ENCODE results near the gene ADAM8.
"Not testable (repeated sequence)": the region's sequence is repeated elsewhere in the genome, so short reads cannot be mapped to it uniquely, and the experiment has no call there.

Gene ADAM8

GRCh38 chr10:133266056-133266795, 10.4 kb downstream of the ADAM8 start:
- DNase-seq = no peak

GRCh38 chr10:133265052-133265451, 11.6 kb downstream of the ADAM8 start:
- DNase-seq = not testable (repeated sequence)

- DNase-seq = peak; percentile 39 to 56 (median 51)
Measured at GRCh38 chr10:133264461-133264860, 12.2 kb downstream of the ADAM8 start.

GRCh38 chr10:133263674-133264073, 13.0 kb downstream of the ADAM8 start:
- DNase-seq = no peak

GRCh38 chr10:133262696-133263095, 14.0 kb downstream of the ADAM8 start:
- no peak for DNase-seq

GRCh38 chr10:133261726-133262325, 14.8 kb downstream of the ADAM8 start:
- DNase-seq = peak; percentile 76 to 93 (median 84)

- peak; percentile 67 to 87 (median 77) for DNase-seq
Measured at GRCh38 chr10:133260895-133261725, 15.6 kb downstream of the ADAM8 start.

GRCh38 chr10:133259602-133259989, 17.1 kb downstream of the ADAM8 start:
- no peak for DNase-seq

- peak; percentile 96 to 100 (median 99) for DNase-seq
Measured at GRCh38 chr10:133258818-133259601, 17.7 kb downstream of the ADAM8 start.

- DNase-seq = peak in 1 of 3 donors; percentile 40
Measured at GRCh38 chr10:133258066-133258817, 18.4 kb downstream of the ADAM8 start.

GRCh38 chr10:133257489-133258065, 19.1 kb downstream of the ADAM8 start:
- peak; percentile 66 to 83 (median 69) for DNase-seq

GRCh38 chr10:133255323-133255722, 21.3 kb downstream of the ADAM8 start:
- no peak for DNase-seq

GRCh38 chr10:133254421-133255120, 22.1 kb downstream of the ADAM8 start:
- no peak for DNase-seq

GRCh38 chr10:133253361-133253955, 23.2 kb downstream of the ADAM8 start:
- DNase-seq = peak in 2 of 3 donors; percentile 31 to 65

GRCh38 chr10:133252223-133252552, 24.5 kb downstream of the ADAM8 start:
- no peak for DNase-seq

- no peak for DNase-seq
Measured at GRCh38 chr10:133251388-133252222, 25.1 kb downstream of the ADAM8 start.

- no peak for DNase-seq
Measured at GRCh38 chr10:133249975-133250754, 26.5 kb downstream of the ADAM8 start.

GRCh38 chr10:133249094-133249780, 27.4 kb downstream of the ADAM8 start:
- no peak for DNase-seq

Measured in suppressor macrophage treated with lipopolysaccharide for 1 hour (primary cell).